Measurements from ENCODE around the gene SLC9A2. TPM values are rescaled to one million over a fixed set of nuclear protein-coding genes. Genes with fewer than 3 reads are reported as not detected.

Gene SLC9A2
- total RNA-seq, 2 experiments from 2014 or later, result not detected

DNA sequence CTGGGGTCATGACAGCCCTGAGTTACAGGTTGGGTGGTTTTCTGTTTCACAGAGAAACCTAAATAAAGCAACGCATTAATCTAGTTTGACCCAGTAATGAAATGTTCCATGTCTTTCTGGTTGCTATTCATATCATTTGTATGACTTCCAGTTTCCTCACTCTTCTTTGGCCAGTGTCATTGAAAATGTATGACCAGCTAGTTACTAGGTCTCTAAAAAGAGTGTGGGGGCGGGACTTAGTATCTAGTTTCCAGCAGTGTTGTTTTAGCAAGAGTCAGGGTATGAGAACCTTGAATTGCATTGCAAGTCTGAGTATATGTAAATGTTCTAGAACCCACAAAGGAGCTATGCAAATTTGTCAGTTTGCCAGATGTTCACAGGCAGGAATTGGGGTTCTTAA lies 47.7 kb downstream of the SLC9A2 start:
- ChIA-PET POLR2A (no interaction called here), CTCF (no interaction called here)
- Mint-ChIP-seq H3K27ac (no peak overlapping the region), H3K4me1 (peaks cover 11% of the 10 kb centered on the region), H3K36me3 (ENCODE audit: low read depth) (no peaks in the 10 kb centered on the region), H3K9me3 (no peaks in the 10 kb centered on the region), H3K27me3 (peaks cover 4% of the 10 kb centered on the region), H3K4me3 (no peak overlapping the region)
- no peak for DNase-seq

DNA sequence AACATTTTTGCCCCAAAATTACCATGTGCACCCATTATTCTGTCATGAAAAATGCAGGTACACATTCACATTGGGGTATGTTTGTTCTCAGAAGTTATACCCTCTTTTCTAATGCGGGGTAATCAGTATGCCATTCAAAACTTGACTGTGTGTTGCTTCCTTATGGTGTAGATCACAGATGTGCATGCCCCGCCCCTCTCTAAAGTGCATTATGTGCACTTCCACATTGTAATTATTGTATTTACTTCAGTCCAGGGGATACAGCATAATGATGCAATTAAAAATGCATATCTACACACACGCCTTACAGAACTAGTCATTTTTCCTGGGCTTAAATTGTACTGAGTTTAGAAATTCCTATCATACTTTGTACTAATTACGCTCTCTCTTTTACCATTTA lies 48.8 kb downstream of the SLC9A2 start:
- no peak overlapping the region for H3K4me3 Mint-ChIP-seq
- POLR2A ChIA-PET, result no interaction called here
- CTCF ChIA-PET, result no interaction called here
- H3K27ac Mint-ChIP-seq, result no peak overlapping the region
- no peak for DNase-seq
- H3K27me3 Mint-ChIP-seq, result peaks cover 8% of the 10 kb centered on the region
- H3K36me3 Mint-ChIP-seq (ENCODE audit: low read depth), result no peaks in the 10 kb centered on the region
- peaks cover 6% of the 10 kb centered on the region for H3K4me1 Mint-ChIP-seq
- no peaks in the 10 kb centered on the region for H3K9me3 Mint-ChIP-seq

DNA sequence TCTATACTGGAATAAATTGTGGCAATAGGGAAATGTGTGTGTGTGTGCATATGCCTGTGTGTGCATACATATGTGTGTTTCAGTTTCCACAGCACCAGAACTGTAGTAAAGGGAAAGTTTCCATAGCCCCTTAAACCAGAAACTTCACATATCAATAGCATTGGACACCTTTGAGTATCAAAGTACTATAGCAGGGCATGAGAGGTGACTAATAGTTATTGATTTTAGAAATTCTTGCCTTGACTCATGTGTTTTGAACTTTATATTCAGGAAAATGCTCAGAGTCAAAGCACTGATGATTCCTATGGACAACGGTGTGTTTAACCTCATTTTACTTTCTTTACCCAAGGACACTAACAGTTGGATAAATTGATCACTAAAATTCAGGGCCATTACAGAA lies 50.0 kb downstream of the SLC9A2 start:
- no peaks in the 10 kb centered on the region for H3K36me3 Mint-ChIP-seq (ENCODE audit: low read depth)
- H3K4me1 Mint-ChIP-seq, result peaks cover 4% of the 10 kb centered on the region
- no peak overlapping the region for H3K27ac Mint-ChIP-seq
- POLR2A ChIA-PET, result no interaction called here
- DNase-seq, result no peak
- H3K27me3 Mint-ChIP-seq, result peaks cover 8% of the 10 kb centered on the region
- no peaks in the 10 kb centered on the region for H3K9me3 Mint-ChIP-seq
- CTCF ChIA-PET, result no interaction called here
- no peak overlapping the region for H3K4me3 Mint-ChIP-seq

DNA sequence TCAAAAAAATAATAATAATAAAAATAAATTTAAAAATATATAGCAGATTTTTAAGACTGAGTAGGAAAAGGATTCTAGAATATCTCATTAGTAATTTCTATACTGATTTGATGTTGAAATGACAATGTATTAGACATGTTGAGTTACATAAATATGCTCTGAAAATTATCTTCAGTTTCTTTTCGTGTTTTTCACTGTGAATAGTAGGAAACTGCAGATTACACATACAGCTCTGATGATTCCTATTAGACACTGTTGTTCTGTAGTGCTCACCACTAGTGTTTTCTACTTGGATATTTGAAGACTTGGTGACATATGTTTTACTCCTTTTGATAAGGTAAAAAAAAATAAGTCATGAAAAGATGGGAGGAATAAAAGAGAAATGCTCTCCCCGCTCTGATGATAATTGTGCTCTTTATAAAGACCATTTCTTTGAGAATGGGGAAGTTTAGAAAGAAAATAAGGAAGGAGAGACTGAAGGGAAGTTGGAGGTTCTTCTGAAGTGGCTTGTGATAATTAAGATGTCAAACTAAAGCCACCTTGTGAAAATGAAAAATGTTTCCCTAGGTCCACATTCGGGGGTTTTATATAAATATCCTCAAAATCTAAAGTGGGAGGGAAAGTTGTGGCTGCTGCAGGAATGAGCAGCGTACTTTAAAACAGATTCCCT lies 52.9 kb downstream of the SLC9A2 start:
- no peaks in the 10 kb centered on the region for H3K9me3 Mint-ChIP-seq
- peaks cover 18% of the 10 kb centered on the region for H3K27me3 Mint-ChIP-seq

DNA sequence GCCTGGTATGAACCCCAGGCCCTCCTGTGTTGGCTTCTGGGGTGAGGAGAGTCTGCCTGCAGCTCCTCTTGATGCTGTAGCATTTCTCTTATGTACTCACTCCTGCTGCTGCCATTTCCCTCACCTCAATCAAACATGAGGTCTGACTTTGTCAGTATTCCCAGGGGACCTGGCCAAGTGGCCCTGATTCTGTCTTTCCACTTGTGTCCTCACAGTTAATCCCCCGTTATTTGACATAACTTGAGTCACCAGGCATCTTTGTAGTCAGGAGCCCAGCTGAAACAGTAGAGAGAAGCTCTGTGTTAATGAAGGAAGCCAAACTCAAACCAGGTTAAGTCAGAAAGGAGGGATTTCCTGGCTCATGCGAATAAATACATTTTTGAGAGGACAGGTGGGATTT lies 55.0 kb downstream of the SLC9A2 start:
- Mint-ChIP-seq H3K9me3 (no peaks in the 10 kb centered on the region), H3K4me1 (no peaks in the 10 kb centered on the region), H3K4me3 (no peak overlapping the region), H3K36me3 (ENCODE audit: low read depth) (no peaks in the 10 kb centered on the region), H3K27me3 (peaks cover 26% of the 10 kb centered on the region), H3K27ac (no peak overlapping the region)
- ChIA-PET CTCF (no interaction called here), POLR2A (no interaction called here)
- no peak for DNase-seq

More for the DNA sequence above, 52.9 kb downstream of the SLC9A2 start:
- no peak overlapping the region for H3K27ac Mint-ChIP-seq
- H3K36me3 Mint-ChIP-seq (ENCODE audit: low read depth), result no peaks in the 10 kb centered on the region
- ChIA-PET CTCF (no interaction called here), POLR2A (no interaction called here)
- no peaks in the 10 kb centered on the region for H3K4me1 Mint-ChIP-seq
- no peak overlapping the region for H3K4me3 Mint-ChIP-seq
- DNase-seq, result no peak

DNA sequence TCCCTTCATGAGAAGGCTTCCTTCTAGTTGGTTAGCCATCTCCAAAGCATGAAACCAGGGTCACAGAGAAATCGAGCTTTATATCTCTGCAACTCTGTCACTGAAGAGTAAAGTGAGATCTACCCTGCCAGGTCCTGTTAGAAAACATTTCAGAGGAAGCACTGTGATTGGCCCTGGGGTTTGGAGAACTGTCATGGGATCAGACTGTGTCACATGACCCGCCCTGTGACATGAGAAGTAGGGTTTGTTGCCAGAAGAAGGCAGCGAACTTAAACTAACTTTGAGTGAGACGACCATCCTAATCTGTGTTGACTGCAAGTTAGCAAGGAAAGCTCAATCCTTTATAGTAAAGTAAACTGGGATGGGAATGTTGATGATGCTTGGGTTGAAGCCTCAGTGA lies 55.5 kb downstream of the SLC9A2 start:
- DNase-seq, result no peak
- peaks cover 26% of the 10 kb centered on the region for H3K27me3 Mint-ChIP-seq
- no peaks in the 10 kb centered on the region for H3K9me3 Mint-ChIP-seq
- ChIA-PET CTCF (no interaction called here), POLR2A (no interaction called here)
- no peak overlapping the region for H3K27ac Mint-ChIP-seq
- H3K4me1 Mint-ChIP-seq, result no peaks in the 10 kb centered on the region
- H3K4me3 Mint-ChIP-seq, result no peak overlapping the region
- no peaks in the 10 kb centered on the region for H3K36me3 Mint-ChIP-seq (ENCODE audit: low read depth)

DNA sequence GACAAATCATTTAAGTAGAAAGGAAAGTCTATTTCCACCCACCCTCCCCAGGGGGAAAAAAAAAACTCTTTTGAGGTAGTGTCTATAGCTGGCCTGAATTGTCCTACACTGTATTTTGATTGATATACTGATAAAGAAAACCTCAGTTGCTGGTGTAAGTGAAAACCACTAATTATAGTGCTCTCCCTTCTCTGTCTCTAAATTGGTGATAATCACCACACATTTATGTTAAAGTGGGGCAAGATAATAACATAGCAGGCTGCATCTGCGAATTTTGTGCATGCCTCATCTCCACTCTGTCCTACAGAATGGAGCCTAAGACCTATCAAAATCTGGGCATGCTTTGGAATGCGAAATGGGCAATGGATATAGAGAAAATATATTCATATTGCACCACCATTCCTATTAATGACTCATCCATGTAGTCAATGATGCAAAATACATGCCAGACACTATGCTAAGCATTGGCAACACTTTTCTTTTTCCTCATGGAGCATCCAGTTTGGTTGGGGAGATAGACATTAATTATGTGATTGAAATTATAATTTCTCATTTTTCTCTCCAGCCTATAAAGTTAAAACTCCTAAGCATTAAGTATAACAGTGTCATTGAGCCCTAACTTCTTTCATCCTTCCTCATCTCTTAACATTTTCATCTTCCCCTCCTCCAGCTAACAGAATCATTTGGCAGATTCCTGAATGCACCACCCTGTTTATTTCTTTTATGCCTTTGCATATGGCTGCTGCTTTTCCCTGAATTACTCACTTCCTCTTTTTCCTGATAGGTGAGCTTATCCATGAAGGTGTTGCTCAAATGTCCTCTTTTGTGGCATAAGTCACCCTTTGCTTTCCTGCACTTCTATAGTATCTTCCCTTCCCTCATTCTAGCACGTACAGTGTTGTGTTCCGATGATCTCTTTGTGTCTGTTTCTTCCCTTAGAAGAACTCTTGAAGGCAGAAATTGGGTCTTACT lies 58.2 kb downstream of the SLC9A2 start:
- no peak for DNase-seq
- Mint-ChIP-seq H3K36me3 (ENCODE audit: low read depth) (no peaks in the 10 kb centered on the region), H3K27me3 (peaks cover 25% of the 10 kb centered on the region), H3K27ac (no peak overlapping the region), H3K4me1 (no peaks in the 10 kb centered on the region), H3K4me3 (no peak overlapping the region), H3K9me3 (no peaks in the 10 kb centered on the region)
- ChIA-PET POLR2A (no interaction called here), CTCF (interaction anchor here (1.1 kb wide), 1 partner anchor 75 kb away, joined by 4 read pairs; no protein-coding TSS in a partner anchor)

DNA sequence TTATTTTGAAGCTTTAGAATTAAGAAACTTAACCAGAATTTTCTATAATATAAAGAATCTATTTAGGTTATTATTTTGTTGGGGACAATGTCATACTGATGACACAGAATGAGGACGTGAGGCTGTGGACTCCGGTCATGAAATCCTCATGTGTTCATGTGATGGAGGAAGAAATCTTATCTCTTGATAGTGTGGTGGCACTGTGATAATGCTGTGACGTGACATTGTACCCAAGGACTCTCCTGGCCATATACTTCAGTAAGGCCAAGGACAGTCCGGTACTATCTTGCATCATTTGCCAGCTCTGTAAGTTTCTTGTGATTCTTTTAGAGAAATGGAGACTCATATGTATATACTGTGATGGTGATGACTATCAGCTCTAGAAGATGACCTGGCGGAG lies 59.1 kb downstream of the SLC9A2 start:
- POLR2A ChIA-PET, result no interaction called here
- Mint-ChIP-seq H3K27me3 (peaks cover 25% of the 10 kb centered on the region), H3K4me3 (no peak overlapping the region), H3K27ac (no peak overlapping the region), H3K9me3 (no peaks in the 10 kb centered on the region), H3K36me3 (ENCODE audit: low read depth) (no peaks in the 10 kb centered on the region), H3K4me1 (no peaks in the 10 kb centered on the region)
- no peak for DNase-seq
- CTCF ChIA-PET, result interaction anchor here (1.1 kb wide), 1 partner anchor 75 kb away, joined by 4 read pairs; no protein-coding TSS in a partner anchor

DNA sequence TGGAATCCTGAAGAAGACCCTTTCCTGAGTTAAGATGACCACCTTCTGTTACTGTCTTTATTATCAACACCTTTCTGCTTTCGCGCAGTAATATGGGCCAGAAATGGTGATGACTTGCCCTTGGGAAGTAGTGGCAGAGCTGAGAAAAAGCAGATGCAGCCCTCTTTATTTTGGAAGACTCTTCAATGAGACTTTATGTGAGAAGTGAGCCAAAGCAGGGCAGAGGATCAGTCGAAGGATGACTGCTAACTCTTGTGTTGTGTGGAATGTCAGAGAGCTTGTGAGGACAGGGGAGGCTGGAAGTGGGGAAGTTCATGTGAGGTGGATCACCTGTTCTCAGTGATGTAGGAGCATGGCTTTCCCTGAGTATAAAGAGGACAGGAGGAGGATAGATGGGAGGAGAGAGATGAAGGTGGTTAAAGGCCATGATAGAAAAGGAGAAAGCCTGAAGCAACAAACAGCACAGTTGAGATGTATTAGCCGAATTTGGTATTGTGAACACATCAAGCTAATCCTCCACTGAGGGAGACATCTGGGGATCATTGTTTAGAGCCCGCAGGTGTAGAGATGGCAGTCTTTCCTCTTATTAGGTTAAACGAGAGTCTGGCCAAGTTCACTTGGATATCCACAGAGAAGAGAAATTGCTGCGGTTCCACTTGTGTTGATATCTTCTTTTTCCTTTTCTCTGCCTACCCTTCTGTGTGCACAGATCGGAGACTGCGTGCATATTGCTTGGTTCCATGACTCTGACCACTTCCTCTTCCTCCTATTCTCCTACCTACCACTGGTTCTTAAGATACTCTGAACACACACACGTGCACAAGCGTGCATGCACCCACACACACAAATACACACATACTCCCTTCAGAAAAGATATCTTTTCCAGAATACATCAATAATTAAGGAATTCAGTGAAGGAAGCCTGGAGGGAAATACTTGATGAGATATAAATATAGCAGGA lies 67.4 kb downstream of the SLC9A2 start:
- POLR2A ChIA-PET, result no interaction called here
- no peak for DNase-seq
- CTCF ChIA-PET, result no interaction called here
- no peaks in the 10 kb centered on the region for H3K9me3 Mint-ChIP-seq
- H3K27me3 Mint-ChIP-seq, result peaks cover 3% of the 10 kb centered on the region
- no peaks in the 10 kb centered on the region for H3K4me1 Mint-ChIP-seq
- no peak overlapping the region for H3K4me3 Mint-ChIP-seq
- no peak overlapping the region for H3K27ac Mint-ChIP-seq
- H3K36me3 Mint-ChIP-seq (ENCODE audit: low read depth), result no peaks in the 10 kb centered on the region

DNA sequence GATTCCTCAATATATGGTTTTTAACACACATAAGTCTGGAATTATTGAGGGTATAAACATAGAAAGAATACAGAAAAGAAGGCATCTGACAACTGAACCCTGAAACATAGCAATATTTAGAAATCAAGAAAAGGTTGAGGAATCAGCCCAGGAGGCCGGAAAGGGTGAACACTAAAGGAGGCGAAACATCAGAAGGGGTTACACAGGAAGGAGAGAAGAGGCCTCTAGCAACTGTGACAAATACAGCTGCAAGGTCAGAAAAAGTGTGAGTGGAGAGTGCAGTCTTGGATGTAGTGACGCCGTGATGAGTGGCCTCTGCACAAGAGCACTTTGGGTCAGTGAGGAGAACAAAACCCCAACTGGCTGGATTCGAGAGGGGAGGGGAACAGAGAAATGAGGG lies 70.7 kb downstream of the SLC9A2 start:
- H3K27ac Mint-ChIP-seq, result no peak overlapping the region
- no peak for DNase-seq
- peaks cover 11% of the 10 kb centered on the region for H3K27me3 Mint-ChIP-seq
- H3K36me3 Mint-ChIP-seq (ENCODE audit: low read depth), result no peaks in the 10 kb centered on the region
- ChIA-PET CTCF (no interaction called here), POLR2A (no interaction called here)
- no peak overlapping the region for H3K4me3 Mint-ChIP-seq
- H3K4me1 Mint-ChIP-seq, result no peaks in the 10 kb centered on the region
- H3K9me3 Mint-ChIP-seq, result no peaks in the 10 kb centered on the region

DNA sequence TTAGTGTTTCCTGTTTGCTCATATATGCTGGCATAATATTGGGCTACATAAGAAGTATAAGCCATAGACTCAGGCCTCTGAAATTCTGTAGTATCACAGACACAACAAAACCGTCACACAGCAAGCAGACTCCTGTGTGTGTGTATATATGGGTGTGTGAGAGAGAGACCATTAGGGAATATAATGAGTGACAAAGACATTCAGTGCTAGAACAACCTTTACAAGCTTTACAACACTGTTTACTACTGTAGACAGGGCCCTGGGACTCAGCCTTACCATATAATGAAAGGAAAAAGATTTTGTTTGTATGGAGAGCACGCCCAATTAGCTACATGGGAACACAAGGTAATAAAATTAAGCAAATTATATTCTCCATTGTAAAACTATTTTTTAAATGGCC lies 77.1 kb downstream of the SLC9A2 start:
- peaks cover 9% of the 10 kb centered on the region for H3K27me3 Mint-ChIP-seq
- CTCF ChIA-PET, result interaction anchor here (0.9 kb wide), 1 partner anchor 56 kb away, joined by 3 read pairs; no protein-coding TSS in a partner anchor
- no peaks in the 10 kb centered on the region for H3K36me3 Mint-ChIP-seq (ENCODE audit: low read depth)
- no peak overlapping the region for H3K4me3 Mint-ChIP-seq
- no peaks in the 10 kb centered on the region for H3K9me3 Mint-ChIP-seq
- H3K4me1 Mint-ChIP-seq, result no peaks in the 10 kb centered on the region
- H3K27ac Mint-ChIP-seq, result no peak overlapping the region
- POLR2A ChIA-PET, result no interaction called here
- no peak for DNase-seq

DNA sequence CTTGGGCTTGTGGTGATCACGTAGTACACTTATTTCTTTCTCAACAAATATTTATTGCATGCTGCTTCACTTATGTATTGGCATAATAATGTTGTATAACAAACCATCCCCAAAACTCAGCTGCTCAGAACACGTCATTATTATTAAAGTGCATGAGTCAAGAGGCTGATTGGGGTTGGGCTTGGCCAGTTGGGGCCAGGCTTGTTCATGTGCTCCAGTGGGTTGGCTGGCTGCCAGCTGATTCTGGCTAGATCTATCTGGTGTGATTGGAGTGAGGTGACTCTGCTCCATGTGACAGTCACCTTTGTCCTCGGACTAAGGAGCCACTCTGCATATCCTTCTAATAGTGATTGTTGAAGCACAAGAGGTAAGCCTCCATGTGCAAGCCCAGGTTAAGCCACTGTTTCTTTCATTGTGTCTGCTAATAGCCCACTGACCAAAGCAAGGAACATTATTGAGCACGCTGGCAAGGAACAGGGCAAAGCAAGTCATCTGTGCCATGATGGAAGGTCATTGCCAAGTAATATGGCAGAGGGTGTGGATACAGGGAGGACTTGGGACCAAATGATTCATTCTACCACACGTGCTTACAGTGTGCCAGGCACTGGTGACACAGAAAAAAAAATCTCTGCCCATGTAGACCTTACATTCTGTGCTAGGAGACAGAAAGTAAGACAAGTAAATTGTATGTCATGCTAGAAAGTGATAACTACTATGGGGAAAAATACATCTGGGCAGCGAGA lies 79.2 kb downstream of the SLC9A2 start:
- H3K4me1 Mint-ChIP-seq, result no peaks in the 10 kb centered on the region

More for the DNA sequence above, 79.2 kb downstream of the SLC9A2 start:
- Mint-ChIP-seq H3K27me3 (peaks cover 8% of the 10 kb centered on the region), H3K4me3 (no peak overlapping the region), H3K9me3 (no peaks in the 10 kb centered on the region), H3K27ac (no peak overlapping the region), H3K36me3 (ENCODE audit: low read depth) (no peaks in the 10 kb centered on the region)
- DNase-seq, result no peak
- POLR2A ChIA-PET, result no interaction called here
- CTCF ChIA-PET, result no interaction called here

Measured in activated CD4-positive, alpha-beta memory T cell treated with anti-CD3 and anti-CD28 coated beads, Interleukin-2, amount 10 ng/mL, durations not matched to agents 7 days and 5 days (primary cell).